Measurements from ENCODE around the gene COL6A5. TPM values are rescaled to one million over a fixed set of nuclear protein-coding genes. Genes with fewer than 3 reads are reported as not detected.

Gene COL6A5
- total and polyA plus RNA-seq, 2 of the 13 experiments (the other 11 are each of a cell fraction or from before 2014, with no cell fraction given), result not detected

DNA sequence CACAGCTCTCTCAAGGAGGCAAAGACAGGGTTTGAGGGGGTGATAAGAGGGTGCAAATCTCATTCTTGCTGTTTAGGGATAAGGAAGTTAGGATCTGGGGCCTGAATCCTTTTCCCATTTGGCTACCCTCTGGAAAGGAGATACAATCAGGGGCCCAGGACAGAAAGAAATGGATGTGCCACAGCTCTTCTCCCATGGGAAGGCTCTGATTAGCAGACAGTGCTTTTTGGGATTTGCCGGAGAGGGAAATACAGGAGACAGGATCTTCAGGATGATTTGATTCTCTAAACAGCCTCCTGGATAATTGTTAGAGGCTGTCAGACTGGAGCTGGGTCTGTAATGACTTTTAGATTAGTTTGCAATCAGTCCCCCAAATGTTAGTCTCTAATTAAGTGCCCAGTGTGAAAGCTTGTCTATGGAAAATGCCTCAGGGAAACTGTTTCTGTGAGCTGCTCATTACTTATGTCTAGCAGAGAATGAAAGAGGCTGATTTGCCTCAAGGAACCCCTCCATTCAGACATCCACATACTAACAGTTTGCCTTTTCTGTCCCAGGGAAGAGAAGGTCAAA, 67.6 kb downstream of the COL6A5 start:
- WGBS (ENCODE audit: low lambda C conversion rate), result 0% methylated on average over 1 of the region's 1 CpG
- no peak overlapping the region for H3K4me2 ChIP-seq (ENCODE audit: low read depth, low read length)
- no peaks in the 10 kb centered on the region for H3K79me2 ChIP-seq (ENCODE audit: insufficient read depth, low read length)
- no peaks in the 10 kb centered on the region for H4K20me1 ChIP-seq (ENCODE audit: insufficient read depth, low read length)
- no peak overlapping the region for H3K27ac ChIP-seq (ENCODE audit: extremely low read length, insufficient read depth, low read length)
- intact Hi-C loops (cut with micrococcal nuclease; ENCODE audit: unreplicated experiment), result no loop called here
- no peak overlapping the region for H3K4me3 ChIP-seq (replicated peaks in 1 of 3; ENCODE audit: insufficient read depth in 1 of 3, low read depth in 2 of 3, low read length in 3 of 3)
- DNase-seq (ENCODE audit: low spot score), result no peak
- H3K4me1 ChIP-seq (ENCODE audit: insufficient read depth, low read length), result no peaks in the 10 kb centered on the region
- H3K27me3 ChIP-seq (ENCODE audit: control insufficient read depth in 1 of 2, insufficient read depth in 2 of 2, low read length in 2 of 2), result peaks cover 1 to 3% of the 10 kb centered on the region in 2 experiments; a peak in 1 of 5 replicates
- no TSS peak for BruUV-seq (replicated peaks)
- H2AFZ ChIP-seq (ENCODE audit: low read length), result no peak overlapping the region
- H3K9ac ChIP-seq (ENCODE audit: insufficient read depth, low read depth, low read length), result no peak overlapping the region
- no peak for ATAC-seq
- in situ Hi-C loops (cut with HindIII; ENCODE audit: extremely low pct_ligation_motif_present, low pct_unique_long_range_greater_than_20kb), result no loop called here
- ChIA-PET CTCF (ENCODE audit: low intra/inter-chr PET ratio, low total read pairs) (no interaction called here), POLR2A (no interaction called here)
- H3K9me3 ChIP-seq (ENCODE audit: low read length), result no peaks in the 10 kb centered on the region
- TF ChIP-seq, protein P1, sequence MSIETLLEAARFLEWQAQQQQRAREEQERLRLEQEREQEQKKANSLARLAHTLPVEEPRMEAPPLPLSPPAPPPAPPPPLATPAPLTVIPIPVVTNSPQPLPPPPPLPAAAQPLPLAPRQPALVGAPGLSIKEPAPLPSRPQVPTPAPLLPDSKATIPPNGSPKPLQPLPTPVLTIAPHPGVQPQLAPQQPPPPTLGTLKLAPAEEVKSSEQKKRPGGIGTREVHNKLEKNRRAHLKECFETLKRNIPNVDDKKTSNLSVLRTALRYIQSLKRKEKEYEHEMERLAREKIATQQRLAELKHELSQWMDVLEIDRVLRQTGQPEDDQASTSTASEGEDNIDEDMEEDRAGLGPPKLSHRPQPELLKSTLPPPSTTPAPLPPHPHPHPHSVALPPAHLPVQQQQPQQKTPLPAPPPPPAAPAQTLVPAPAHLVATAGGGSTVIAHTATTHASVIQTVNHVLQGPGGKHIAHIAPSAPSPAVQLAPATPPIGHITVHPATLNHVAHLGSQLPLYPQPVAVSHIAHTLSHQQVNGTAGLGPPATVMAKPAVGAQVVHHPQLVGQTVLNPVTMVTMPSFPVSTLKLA (IDR thresholded peaks at IDR 0.05), result no peak
- TF ChIP-seq SNAI1 (CRISPR knock-in tag; IDR thresholded peaks at IDR 0.05; ENCODE audit: borderline replicate concordance) (no peak), ARID5B (CRISPR knock-in tag; IDR thresholded peaks at IDR 0.05) (no peak), ZNF446 (CRISPR knock-in tag; IDR thresholded peaks at IDR 0.05) (no peak)
- TF ChIP-seq, protein P2, sequence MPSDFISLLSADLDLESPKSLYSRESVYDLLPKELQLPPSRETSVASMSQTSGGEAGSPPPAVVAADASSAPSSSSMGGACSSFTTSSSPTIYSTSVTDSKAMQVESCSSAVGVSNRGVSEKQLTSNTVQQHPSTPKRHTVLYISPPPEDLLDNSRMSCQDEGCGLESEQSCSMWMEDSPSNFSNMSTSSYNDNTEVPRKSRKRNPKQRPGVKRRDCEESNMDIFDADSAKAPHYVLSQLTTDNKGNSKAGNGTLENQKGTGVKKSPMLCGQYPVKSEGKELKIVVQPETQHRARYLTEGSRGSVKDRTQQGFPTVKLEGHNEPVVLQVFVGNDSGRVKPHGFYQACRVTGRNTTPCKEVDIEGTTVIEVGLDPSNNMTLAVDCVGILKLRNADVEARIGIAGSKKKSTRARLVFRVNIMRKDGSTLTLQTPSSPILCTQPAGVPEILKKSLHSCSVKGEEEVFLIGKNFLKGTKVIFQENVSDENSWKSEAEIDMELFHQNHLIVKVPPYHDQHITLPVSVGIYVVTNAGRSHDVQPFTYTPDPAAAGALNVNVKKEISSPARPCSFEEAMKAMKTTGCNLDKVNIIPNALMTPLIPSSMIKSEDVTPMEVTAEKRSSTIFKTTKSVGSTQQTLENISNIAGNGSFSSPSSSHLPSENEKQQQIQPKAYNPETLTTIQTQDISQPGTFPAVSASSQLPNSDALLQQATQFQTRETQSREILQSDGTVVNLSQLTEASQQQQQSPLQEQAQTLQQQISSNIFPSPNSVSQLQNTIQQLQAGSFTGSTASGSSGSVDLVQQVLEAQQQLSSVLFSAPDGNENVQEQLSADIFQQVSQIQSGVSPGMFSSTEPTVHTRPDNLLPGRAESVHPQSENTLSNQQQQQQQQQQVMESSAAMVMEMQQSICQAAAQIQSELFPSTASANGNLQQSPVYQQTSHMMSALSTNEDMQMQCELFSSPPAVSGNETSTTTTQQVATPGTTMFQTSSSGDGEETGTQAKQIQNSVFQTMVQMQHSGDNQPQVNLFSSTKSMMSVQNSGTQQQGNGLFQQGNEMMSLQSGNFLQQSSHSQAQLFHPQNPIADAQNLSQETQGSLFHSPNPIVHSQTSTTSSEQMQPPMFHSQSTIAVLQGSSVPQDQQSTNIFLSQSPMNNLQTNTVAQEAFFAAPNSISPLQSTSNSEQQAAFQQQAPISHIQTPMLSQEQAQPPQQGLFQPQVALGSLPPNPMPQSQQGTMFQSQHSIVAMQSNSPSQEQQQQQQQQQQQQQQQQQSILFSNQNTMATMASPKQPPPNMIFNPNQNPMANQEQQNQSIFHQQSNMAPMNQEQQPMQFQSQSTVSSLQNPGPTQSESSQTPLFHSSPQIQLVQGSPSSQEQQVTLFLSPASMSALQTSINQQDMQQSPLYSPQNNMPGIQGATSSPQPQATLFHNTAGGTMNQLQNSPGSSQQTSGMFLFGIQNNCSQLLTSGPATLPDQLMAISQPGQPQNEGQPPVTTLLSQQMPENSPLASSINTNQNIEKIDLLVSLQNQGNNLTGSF (CRISPR knock-in tag; IDR thresholded peaks at IDR 0.05), result no peak
- no peaks in the 10 kb centered on the region for H3K36me3 ChIP-seq (replicated peaks in 1 of 2; ENCODE audit: control insufficient read depth in 1 of 2, insufficient read depth in 2 of 2, low read length in 2 of 2)
- FAIRE-seq, result no peak
